Smooth muscle cell of trachea (primary cell): ENCODE results near the gene PDCD1LG2. TPM values are rescaled to one million over a fixed set of nuclear protein-coding genes. Genes with fewer than 3 reads are reported as not detected.

Experiments
- total RNA-seq: library from RNA; depleted of rRNA; stranded (reverse); fragments of >200 nt; gene quantifications from 2 replicates; pipeline ENCODE4 v1.2.1, GENCODE V29; 2014

The PDCD1LG2 gene
- total RNA-seq: 5.3 and 6.3 TPM in 2 replicates

DNA sequence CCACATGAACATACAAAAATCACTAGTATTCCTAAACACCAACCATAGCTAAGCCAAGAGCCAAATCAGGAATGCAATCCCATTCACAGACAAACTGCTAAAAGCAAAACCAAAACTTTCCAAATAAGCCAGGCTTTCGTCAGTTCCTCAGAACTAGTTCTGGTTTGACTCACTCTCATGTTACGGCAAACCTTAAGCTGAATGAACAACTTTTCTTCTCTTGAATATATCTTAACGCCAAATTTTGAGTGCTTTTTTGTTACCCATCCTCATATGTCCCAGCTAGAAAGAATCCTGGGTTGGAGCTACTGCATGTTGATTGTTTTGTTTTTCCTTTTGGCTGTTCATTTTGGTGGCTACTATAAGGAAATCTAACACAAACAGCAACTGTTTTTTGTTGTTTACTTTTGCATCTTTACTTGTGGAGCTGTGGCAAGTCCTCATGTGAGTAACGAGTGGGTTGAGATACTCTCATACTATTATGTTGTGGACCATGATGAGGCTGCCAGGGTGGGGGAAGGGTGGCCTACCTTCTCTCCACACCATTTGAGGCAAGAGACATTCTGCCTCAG is at the start of gene PDCD1LG2:
PDCD1LG2 (plus strand) TSS at position 172 of the 572 bp plus-strand sequence. CDS start 12,016 bp downstream, outside the sequence.

Other genes starting within 250 kb of the PDCD1LG2 start
- not detected in 2 replicates for gene RLN2, start 205.8 kb upstream of the PDCD1LG2 start, total RNA-seq
- 0.17 and 0.29 TPM in 2 replicates for gene RLN1, start 170.7 kb upstream of the PDCD1LG2 start, total RNA-seq
- gene PLGRKT, start 72.6 kb upstream of the PDCD1LG2 start, total RNA-seq: 8.9 and 24.6 TPM in 2 replicates
- gene CD274, start 60.0 kb upstream of the PDCD1LG2 start, total RNA-seq: 3.2 and 3.3 TPM in 2 replicates
- 39.6 and 45.7 TPM in 2 replicates for gene RIC1, start 118.6 kb downstream of the PDCD1LG2 start, total RNA-seq